Measurements from ENCODE around the gene SLC34A3.

The SLC34A3 gene

GRCh38 chr9:137251490-137252268 is 21.0 kb downstream of the SLC34A3 start:
- H3K9ac ChIP-seq (ENCODE audit: low read length) = no peak overlapping the region
- H3K4me3 ChIP-seq (ENCODE audit: low read depth, low read length, poor library complexity, severe bottlenecking) = no peak overlapping the region
- H3K27me3 ChIP-seq (ENCODE audit: insufficient read depth, low read length) = no peaks in the 10 kb centered on the region; the same call in 1 of the 2 replicates
- H3F3A ChIP-seq (ENCODE audit: insufficient read depth, low read length) = no peaks in the 10 kb centered on the region
- no peaks in the 10 kb centered on the region for H4K20me1 ChIP-seq (ENCODE audit: insufficient read depth, low read length)
- no peak overlapping the region for H3K27ac ChIP-seq (ENCODE audit: low read depth, low read length, poor library complexity, severe bottlenecking)
- H3K36me3 ChIP-seq (ENCODE audit: insufficient read depth, low read length) = no peaks in the 10 kb centered on the region
- no peak for TF ChIP-seq EZH2 (IDR thresholded peaks at IDR 0.05; ENCODE audit: borderline replicate concordance, low read length)
- TF ChIP-seq, protein P1, sequence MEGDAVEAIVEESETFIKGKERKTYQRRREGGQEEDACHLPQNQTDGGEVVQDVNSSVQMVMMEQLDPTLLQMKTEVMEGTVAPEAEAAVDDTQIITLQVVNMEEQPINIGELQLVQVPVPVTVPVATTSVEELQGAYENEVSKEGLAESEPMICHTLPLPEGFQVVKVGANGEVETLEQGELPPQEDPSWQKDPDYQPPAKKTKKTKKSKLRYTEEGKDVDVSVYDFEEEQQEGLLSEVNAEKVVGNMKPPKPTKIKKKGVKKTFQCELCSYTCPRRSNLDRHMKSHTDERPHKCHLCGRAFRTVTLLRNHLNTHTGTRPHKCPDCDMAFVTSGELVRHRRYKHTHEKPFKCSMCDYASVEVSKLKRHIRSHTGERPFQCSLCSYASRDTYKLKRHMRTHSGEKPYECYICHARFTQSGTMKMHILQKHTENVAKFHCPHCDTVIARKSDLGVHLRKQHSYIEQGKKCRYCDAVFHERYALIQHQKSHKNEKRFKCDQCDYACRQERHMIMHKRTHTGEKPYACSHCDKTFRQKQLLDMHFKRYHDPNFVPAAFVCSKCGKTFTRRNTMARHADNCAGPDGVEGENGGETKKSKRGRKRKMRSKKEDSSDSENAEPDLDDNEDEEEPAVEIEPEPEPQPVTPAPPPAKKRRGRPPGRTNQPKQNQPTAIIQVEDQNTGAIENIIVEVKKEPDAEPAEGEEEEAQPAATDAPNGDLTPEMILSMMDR (IDR thresholded peaks at IDR 0.05; ENCODE audit: low read length) = no peak
- H3K9me2 ChIP-seq (ENCODE audit: low read depth, low read length) = no peaks in the 10 kb centered on the region
- no peaks in the 10 kb centered on the region for H3K79me2 ChIP-seq (ENCODE audit: insufficient read depth, low read length)
- H3K4me1 ChIP-seq (ENCODE audit: insufficient read depth, low read length, severe bottlenecking) = peaks cover 40% of the 10 kb centered on the region
- H3K9me3 ChIP-seq (ENCODE audit: low read length) = no peaks in the 10 kb centered on the region
- H3K4me2 ChIP-seq (ENCODE audit: low read length) = no peak overlapping the region
- H2AFZ ChIP-seq (ENCODE audit: low read length) = no peak overlapping the region

DNA sequence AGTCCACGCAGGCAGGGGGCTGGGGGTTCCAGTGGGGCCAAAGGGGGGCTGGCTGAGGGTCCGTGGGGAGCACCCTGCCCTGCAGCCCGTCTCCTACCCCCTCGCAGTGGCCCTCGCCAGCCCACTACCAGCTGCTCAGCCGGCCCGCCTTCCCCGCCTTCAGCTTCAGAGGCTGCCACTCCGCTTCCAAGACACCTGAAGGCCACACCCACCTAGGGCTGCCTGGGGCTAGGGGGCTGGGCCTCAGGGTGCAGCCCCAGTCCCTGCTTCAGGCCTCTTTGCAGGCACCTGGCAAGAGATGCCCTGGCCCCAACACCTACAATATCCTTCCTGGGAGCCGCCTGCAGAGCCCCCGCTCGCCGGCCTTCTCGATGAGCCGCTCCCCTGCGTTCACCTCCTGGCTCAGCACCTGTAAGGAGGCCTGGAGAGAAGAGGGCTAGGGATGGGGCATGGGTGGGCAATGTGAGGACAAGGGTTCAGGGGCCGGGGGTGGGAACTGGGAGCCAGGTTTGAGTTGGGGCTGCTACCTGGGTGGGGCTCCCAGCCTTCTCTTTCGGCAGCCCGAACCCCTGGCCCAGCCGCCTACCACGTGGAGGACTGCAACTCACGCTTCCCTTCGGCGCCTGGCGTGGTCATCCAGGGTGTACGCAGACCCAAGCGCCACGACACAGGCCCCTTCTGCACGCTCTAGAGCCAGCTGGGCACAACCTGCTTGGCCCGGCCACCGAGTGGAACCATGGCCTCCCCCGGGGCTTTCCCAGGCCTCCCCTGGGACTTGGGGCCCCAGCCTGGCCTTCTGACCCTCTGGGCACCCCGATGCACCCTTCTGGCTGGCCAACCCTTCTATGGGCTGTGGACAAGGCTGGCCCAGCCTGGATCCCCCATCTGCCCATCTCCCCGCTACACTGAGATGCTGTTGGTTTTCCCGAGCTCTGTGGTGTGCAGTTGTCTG is 22.1 kb downstream of the SLC34A3 start:
- TF ChIP-seq EZH2 (IDR thresholded peaks at IDR 0.05; ENCODE audit: borderline replicate concordance, low read length) = no peak
- TF ChIP-seq, protein P1 (IDR thresholded peaks at IDR 0.05; ENCODE audit: low read length) = no peak
- H3K4me3 ChIP-seq (ENCODE audit: low read depth, low read length, poor library complexity, severe bottlenecking) = no peak overlapping the region
- H3K79me2 ChIP-seq (ENCODE audit: insufficient read depth, low read length) = no peaks in the 10 kb centered on the region
- no peaks in the 10 kb centered on the region for H3K9me3 ChIP-seq (ENCODE audit: low read length)
- no peak overlapping the region; the same call in 1 of the 2 replicates for H3K9ac ChIP-seq (ENCODE audit: low read length)
- no peak overlapping the region for H2AFZ ChIP-seq (ENCODE audit: low read length)
- H4K20me1 ChIP-seq (ENCODE audit: insufficient read depth, low read length) = no peaks in the 10 kb centered on the region
- no peaks in the 10 kb centered on the region for H3K36me3 ChIP-seq (ENCODE audit: insufficient read depth, low read length)
- H3K27me3 ChIP-seq (ENCODE audit: insufficient read depth, low read length) = no peaks in the 10 kb centered on the region; the same call in 1 of the 2 replicates
- H3K9me2 ChIP-seq (ENCODE audit: low read depth, low read length) = no peaks in the 10 kb centered on the region
- peaks cover 46% of the 10 kb centered on the region for H3K4me1 ChIP-seq (ENCODE audit: insufficient read depth, low read length, severe bottlenecking)
- no peak overlapping the region for H3K27ac ChIP-seq (ENCODE audit: low read depth, low read length, poor library complexity, severe bottlenecking)
- no peaks in the 10 kb centered on the region for H3F3A ChIP-seq (ENCODE audit: insufficient read depth, low read length)
- H3K4me2 ChIP-seq (ENCODE audit: low read length) = peak overlapping the region; percentile 85; the same call in 1 of the 2 replicates

DNA sequence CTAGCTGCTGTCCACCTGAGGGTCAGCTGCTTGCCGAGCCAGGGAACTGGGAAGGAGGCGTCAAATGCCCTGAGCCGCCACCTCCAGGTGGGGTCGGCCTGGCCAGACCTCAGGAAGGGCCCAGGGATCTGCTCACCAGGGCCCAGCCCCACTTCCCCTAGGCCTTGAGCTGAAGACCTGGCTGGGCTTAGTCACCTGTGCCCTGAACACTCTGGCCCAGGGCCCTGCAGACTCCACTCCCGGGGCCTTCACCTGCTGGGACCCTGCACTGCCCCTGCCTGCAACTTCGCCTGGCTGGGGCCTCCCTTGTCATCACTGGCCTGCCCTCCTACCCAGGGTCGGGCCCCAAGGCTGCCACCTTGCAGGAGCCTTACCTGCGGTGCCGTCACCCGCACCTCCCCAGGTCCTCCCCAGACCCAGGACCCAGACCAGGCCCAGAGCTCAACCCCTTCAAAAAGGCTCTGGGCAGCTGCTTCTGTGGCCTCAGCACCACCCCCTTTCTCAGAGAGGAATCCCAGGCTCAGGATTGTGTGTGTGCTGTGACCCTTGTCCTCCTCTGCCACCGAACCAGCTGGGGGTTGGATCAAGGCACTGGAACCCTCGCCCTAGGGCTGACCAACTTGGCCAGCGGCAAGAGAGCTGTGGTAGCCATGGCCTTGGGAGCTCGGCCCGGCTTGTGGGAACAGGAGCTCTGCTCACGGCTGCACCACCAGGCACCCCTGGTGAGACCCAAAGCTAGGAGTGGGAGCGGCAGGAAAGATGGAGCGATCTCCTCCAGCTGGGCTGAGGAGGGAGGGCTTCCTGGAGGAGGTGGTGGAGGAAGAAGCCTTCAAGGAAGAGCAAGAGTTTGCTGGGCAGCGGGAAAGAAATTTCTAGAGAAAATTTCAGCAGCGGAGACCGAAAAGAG is 23.3 kb downstream of the SLC34A3 start:
- Histone ChIP-seq H3K4me1 (ENCODE audit: insufficient read depth, low read length, severe bottlenecking) (peaks cover 46% of the 10 kb centered on the region), H3K9me3 (ENCODE audit: low read length) (no peaks in the 10 kb centered on the region), H3K9ac (ENCODE audit: low read length) (peak overlapping the region; percentile 86), H3F3A (ENCODE audit: insufficient read depth, low read length) (no peaks in the 10 kb centered on the region), H3K4me2 (ENCODE audit: low read length) (peak overlapping the region; percentile 85), H4K20me1 (ENCODE audit: insufficient read depth, low read length) (no peaks in the 10 kb centered on the region), H3K79me2 (ENCODE audit: insufficient read depth, low read length) (no peaks in the 10 kb centered on the region), H3K9me2 (ENCODE audit: low read depth, low read length) (no peaks in the 10 kb centered on the region), H3K27me3 (ENCODE audit: insufficient read depth, low read length) (no peaks in the 10 kb centered on the region; the same call in 1 of the 2 replicates), H3K4me3 (ENCODE audit: low read depth, low read length, poor library complexity, severe bottlenecking) (peak overlapping the region; percentile 72), H3K27ac (ENCODE audit: low read depth, low read length, poor library complexity, severe bottlenecking) (no peak overlapping the region), H2AFZ (ENCODE audit: low read length) (no peak overlapping the region), H3K36me3 (ENCODE audit: insufficient read depth, low read length) (peaks cover 6% of the 10 kb centered on the region)
- TF ChIP-seq EZH2 (IDR thresholded peaks at IDR 0.05; ENCODE audit: borderline replicate concordance, low read length) = no peak
- TF ChIP-seq, protein P1 (IDR thresholded peaks at IDR 0.05; ENCODE audit: low read length) = no peak
